Smooth muscle cell (in vitro differentiated cells): ENCODE data around the gene MAP2K5. TPM values are rescaled to one million over a fixed set of nuclear protein-coding genes. Genes with fewer than 3 reads are reported as not detected.

Experiments
- DNase-seq: peaks from one replicate; lab custom pipeline; 2025; ENCODE audit not compliant: unreplicated experiment; lab: John Stamatoyannopoulos, UW
- H2AFZ ChIP-seq: fragments of 200-600 bp; sonication (generic); 2 replicates; pipeline ENCODE4 v1.6.0; 2016; ENCODE audit warnings: antibody characterized with exemption, low read depth, mild to moderate bottlenecking
- H3F3A ChIP-seq: fragments of 200-600 bp; sonication (generic); 2 replicates; pipeline ENCODE4 v1.6.0; 2017; ENCODE audit warnings: antibody characterized with exemption, low read depth
- H3K27ac ChIP-seq: fragments of 200-600 bp; sonication (generic); 2 replicates; pipeline ENCODE4 v1.5.1; 2016; ENCODE audit warnings: low read depth, mild to moderate bottlenecking
- H3K27me3 ChIP-seq: fragments of 200-600 bp; sonication (generic); 2 replicates; pipeline ENCODE4 v1.6.1; 2016; ENCODE audit warnings: low read depth, mild to moderate bottlenecking
- H3K36me3 ChIP-seq: fragments of 200-600 bp; sonication (generic); 2 replicates; pipeline ENCODE4 v1.5.1; 2016; ENCODE audit warnings: low read depth
- H3K4me1 ChIP-seq: fragments of 200-600 bp; sonication (generic); 2 replicates; pipeline ENCODE4 v1.5.1; 2016; ENCODE audit warnings: low read depth
- H3K4me2 ChIP-seq: fragments of 200-600 bp; sonication (generic); 2 replicates; pipeline ENCODE4 v1.6.0; 2016; ENCODE audit warnings: mild to moderate bottlenecking
- H3K4me3 ChIP-seq: fragments of 200-600 bp; sonication (generic); 2 replicates; pipeline ENCODE4 v1.5.1; 2016; ENCODE audit warnings: mild to moderate bottlenecking
- H3K79me2 ChIP-seq: fragments of 200-600 bp; sonication (generic); 2 replicates; pipeline ENCODE4 v1.6.0; 2016; ENCODE audit warnings: low read depth, mild to moderate bottlenecking
- H3K9ac ChIP-seq: fragments of 200-600 bp; sonication (generic); 2 replicates; pipeline ENCODE4 v1.6.0; 2016; ENCODE audit warnings: low read depth
- H3K9me3 ChIP-seq: fragments of 200-600 bp; sonication (generic); replicated peaks from 2 replicates; pipeline ENCODE4 v1.5.1; 2016; ENCODE audit warnings: low read depth
- H4K20me1 ChIP-seq: fragments of 200-600 bp; sonication (generic); 2 replicates; pipeline ENCODE4 v1.6.0; 2016; ENCODE audit warnings: low read depth
- WGBS: methylation state at CpG from one replicate; pipeline ENCODE4 v1.1.7; 2016; ENCODE audit warnings: low lambda C conversion rate; 5-methylcytosine and 5-hydroxymethylcytosine counted together
- polyA plus RNA-seq: library from polyadenylated mRNA; unstranded; fragments of >200 nt; fragmentation: Nextera tagmentation; extraction: Ambion mirVana; gene quantifications from 2 replicates; pipeline ENCODE4 v1.2.1, GENCODE V29; 2016
- total RNA-seq: library from RNA; depleted of rRNA; stranded (reverse); fragments of >200 nt; gene quantifications from 2 replicates; pipeline ENCODE4 v1.2.3, GENCODE V29; 2014
- TF ChIP-seq, protein P1 (sequence below): fragments of 200-600 bp; sonication (generic); IDR thresholded peaks from 2 replicates; pipeline ENCODE4 v1.5.1; 2017; ENCODE audit warnings: borderline replicate concordance, mild to moderate bottlenecking, antibody characterized with exemption; ENCODE audit not compliant: insufficient read depth, poor library complexity, severe bottlenecking

MAP2K5 gene
- total and polyA plus RNA-seq, 2 experiments from 2014 or later: 4.4 to 7.4 TPM

DNA sequence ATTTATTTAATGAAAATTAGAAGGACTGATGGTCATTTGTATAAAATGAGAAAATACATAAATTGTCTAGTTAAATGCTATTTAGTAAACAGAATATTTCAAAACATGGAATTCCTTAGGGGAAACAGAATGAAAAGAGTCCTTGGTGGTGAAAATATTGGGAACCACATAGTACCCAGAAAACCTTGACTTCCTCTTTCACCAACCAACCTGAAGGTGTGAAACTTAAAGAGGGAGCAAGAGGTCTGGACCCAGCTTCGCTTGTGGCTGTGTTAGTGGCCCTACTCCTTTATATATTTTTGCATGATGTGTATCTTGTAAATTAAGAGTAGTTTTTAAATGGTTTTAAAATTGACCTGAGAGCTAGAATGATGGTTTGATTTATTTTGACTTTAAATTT is 64.2 kb downstream of the MAP2K5 start:
- H3K27ac ChIP-seq: no peak overlapping the region
- no peak overlapping the region for H3K4me3 ChIP-seq
- H4K20me1 ChIP-seq: no peaks in the 10 kb centered on the region
- H3K4me2 ChIP-seq: no peak overlapping the region
- no peaks in the 10 kb centered on the region for H3K79me2 ChIP-seq
- no peaks in the 10 kb centered on the region for H3F3A ChIP-seq
- no peaks in the 10 kb centered on the region for H3K4me1 ChIP-seq
- H3K9me3 ChIP-seq: no peaks in the 10 kb centered on the region
- no peak overlapping the region for H2AFZ ChIP-seq
- WGBS: 98% methylated on average over 1 of the region's 1 CpG
- H3K36me3 ChIP-seq: no peaks in the 10 kb centered on the region
- no peaks in the 10 kb centered on the region for H3K27me3 ChIP-seq
- no peak overlapping the region for H3K9ac ChIP-seq
- no peak for DNase-seq
- TF ChIP-seq, protein P1, sequence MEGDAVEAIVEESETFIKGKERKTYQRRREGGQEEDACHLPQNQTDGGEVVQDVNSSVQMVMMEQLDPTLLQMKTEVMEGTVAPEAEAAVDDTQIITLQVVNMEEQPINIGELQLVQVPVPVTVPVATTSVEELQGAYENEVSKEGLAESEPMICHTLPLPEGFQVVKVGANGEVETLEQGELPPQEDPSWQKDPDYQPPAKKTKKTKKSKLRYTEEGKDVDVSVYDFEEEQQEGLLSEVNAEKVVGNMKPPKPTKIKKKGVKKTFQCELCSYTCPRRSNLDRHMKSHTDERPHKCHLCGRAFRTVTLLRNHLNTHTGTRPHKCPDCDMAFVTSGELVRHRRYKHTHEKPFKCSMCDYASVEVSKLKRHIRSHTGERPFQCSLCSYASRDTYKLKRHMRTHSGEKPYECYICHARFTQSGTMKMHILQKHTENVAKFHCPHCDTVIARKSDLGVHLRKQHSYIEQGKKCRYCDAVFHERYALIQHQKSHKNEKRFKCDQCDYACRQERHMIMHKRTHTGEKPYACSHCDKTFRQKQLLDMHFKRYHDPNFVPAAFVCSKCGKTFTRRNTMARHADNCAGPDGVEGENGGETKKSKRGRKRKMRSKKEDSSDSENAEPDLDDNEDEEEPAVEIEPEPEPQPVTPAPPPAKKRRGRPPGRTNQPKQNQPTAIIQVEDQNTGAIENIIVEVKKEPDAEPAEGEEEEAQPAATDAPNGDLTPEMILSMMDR: no peak

DNA sequence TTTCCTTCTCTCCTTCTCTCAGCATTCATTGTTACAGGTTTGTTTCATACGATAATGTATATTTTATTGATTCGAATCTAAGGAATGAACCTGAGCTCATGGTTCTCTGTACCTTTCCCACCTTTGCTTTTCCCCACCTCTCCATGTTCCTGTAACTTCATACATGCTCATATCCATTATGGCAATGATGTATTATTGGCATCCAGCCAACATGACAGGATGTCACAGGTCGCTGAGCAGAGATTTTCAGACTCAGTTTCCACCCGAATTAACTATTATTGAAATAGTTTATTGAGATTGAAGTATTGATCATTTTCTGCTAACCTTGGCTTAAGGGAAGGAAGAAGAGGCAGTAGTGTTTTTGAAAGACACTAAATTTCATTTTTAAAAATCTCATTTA is 64.8 kb downstream of the MAP2K5 start:
- H3K79me2 ChIP-seq: no peaks in the 10 kb centered on the region
- no peak overlapping the region for H3K9ac ChIP-seq
- TF ChIP-seq, protein P1: no peak
- H2AFZ ChIP-seq: no peak overlapping the region
- no peaks in the 10 kb centered on the region for H4K20me1 ChIP-seq
- H3K27me3 ChIP-seq: no peaks in the 10 kb centered on the region
- H3K27ac ChIP-seq: no peak overlapping the region
- H3K36me3 ChIP-seq: no peaks in the 10 kb centered on the region
- no peaks in the 10 kb centered on the region for H3K4me1 ChIP-seq
- H3K4me3 ChIP-seq: no peak overlapping the region
- WGBS: 93% methylated on average over 4 of the region's 4 CpGs
- H3K4me2 ChIP-seq: no peak overlapping the region
- no peaks in the 10 kb centered on the region for H3K9me3 ChIP-seq
- DNase-seq: no peak
- no peaks in the 10 kb centered on the region for H3F3A ChIP-seq

DNA sequence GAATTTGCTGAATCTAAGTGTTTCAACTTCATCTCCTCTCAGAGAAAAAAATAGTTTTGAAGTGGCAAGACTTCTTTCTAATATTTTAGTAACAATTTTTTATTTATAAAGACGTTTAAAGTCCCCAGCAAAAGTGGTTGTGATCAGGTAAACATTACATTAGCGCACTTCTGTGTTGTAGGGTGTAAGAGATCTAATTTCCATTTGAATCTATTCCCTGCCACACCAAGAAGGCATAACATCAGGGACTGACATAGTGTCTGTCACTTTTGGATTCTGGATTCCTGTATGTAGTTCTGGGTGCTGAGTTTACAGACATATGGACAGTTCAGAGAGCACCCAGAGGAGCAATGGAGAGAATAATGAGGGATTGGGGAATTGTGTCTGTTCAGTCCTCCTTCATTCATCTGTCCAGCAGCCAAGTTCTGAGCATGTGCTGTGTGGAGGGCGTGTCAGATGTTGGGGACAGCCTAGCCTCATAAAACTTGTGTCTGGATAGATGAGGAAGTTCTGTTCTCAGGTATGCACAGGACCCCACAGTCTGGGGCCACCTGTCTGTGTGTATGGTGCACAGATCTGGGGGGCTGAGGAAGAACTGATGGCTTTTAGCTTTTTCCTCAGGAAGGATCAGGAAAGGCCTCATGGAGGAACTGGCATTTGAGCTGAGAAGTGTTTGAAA is 65.6 kb downstream of the MAP2K5 start:
- DNase-seq: no peak
- WGBS: 96% methylated on average over 3 of the region's 3 CpGs
- Histone ChIP-seq H4K20me1 (no peaks in the 10 kb centered on the region), H3K4me1 (no peaks in the 10 kb centered on the region), H2AFZ (no peak overlapping the region), H3K79me2 (no peaks in the 10 kb centered on the region), H3K9me3 (no peaks in the 10 kb centered on the region), H3K4me3 (no peak overlapping the region), H3K36me3 (no peaks in the 10 kb centered on the region), H3K27me3 (no peaks in the 10 kb centered on the region), H3F3A (no peaks in the 10 kb centered on the region), H3K9ac (no peak overlapping the region), H3K4me2 (no peak overlapping the region), H3K27ac (no peak overlapping the region)
- TF ChIP-seq, protein P1: no peak

DNA sequence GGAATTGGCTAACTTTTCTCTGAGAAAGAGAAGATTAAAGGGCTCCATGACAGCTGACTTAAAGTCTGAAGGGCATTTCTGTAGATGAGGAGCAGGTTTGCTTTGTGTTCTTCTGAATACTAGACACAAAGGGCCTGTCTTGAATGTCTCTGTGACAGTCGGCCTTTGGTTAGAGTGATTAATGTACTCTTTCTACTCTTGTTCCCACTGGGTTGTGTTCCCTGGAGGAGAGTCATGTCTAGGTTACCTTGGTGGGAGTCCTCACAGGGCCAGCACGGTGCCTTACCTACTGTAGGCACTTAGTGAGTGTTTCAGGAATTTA is 66.1 kb downstream of the MAP2K5 start:
- H3K27me3 ChIP-seq: no peaks in the 10 kb centered on the region
- no peak overlapping the region for H3K9ac ChIP-seq
- no peak overlapping the region for H2AFZ ChIP-seq
- no peak overlapping the region for H3K4me3 ChIP-seq
- H3F3A ChIP-seq: no peaks in the 10 kb centered on the region
- TF ChIP-seq, protein P1: no peak
- no peaks in the 10 kb centered on the region for H3K36me3 ChIP-seq
- no peaks in the 10 kb centered on the region for H3K4me1 ChIP-seq
- no peaks in the 10 kb centered on the region for H3K79me2 ChIP-seq
- no peak overlapping the region for H3K27ac ChIP-seq
- no peaks in the 10 kb centered on the region for H3K9me3 ChIP-seq
- no peak overlapping the region for H3K4me2 ChIP-seq
- 88% methylated on average over 2 of the region's 2 CpGs for WGBS
- DNase-seq: no peak
- H4K20me1 ChIP-seq: no peaks in the 10 kb centered on the region
